ENCODE data around the gene TSPAN5. TPM values are rescaled to one million over a fixed set of nuclear protein-coding genes. Genes with fewer than 3 reads are reported as not detected.
"Not testable (repeated sequence)": the region's sequence is repeated elsewhere in the genome, so short reads cannot be mapped to it uniquely, and the experiment has no call there.

The TSPAN5 gene
- total and polyA plus RNA-seq, 9 donors = 12.7 to 23.4 (median 14.7) TPM

DNA sequence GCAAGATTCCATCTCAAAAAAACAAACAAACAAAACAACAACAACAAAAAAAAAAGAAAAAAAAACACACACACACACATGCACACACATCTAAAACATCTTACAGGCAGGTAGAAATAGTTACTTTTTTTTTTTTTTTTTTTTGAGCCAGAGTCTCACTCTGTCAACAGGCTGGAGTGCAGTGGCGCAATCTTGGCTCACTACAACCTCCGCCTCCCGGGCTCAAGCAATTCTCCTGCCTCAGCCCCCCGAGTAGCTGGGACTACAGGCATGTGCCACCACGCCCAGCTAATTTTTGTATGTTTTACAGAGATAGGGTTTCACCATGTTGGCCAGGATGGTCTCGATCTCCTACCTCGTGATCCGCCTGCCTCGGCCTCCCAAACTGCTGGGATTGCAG is 201.0 kb downstream of the TSPAN5 start:
- 80% methylated on average over 2 of the region's 9 CpGs for WGBS (ENCODE audit: insufficient coverage)
- not testable (repeated sequence) for DNase-seq; H3K9me3 ChIP-seq (replicated peaks; ENCODE audit: control insufficient read depth, low read depth, low read length); H3K36me3 ChIP-seq (ENCODE audit: control insufficient read depth, insufficient read depth, low read length); H3K4me1 ChIP-seq (ENCODE audit: control insufficient read depth, insufficient read depth, low read length); H3K27ac ChIP-seq (ENCODE audit: low read length); H3K27me3 ChIP-seq (ENCODE audit: control insufficient read depth, insufficient read depth, low read length); H3K4me3 ChIP-seq (ENCODE audit: low read length)

DNA sequence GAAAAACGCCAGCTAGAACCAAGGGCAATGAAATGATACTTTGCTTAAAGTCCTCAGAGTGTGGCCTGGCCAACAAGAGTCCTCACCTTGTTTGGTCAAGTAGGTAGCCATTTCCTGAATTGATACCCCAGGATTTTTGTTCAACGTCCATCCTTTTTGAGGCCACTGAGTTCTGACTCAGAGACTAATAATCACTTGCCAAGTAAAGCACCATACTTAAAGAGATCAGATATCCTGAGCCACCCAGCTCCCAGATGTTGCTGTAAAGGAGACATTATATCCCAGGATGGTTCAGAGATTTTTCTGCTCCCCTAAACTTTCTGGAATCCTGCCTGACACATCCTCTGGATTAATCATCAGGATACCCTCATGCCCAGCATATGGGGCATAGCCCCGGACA is 206.3 kb downstream of the TSPAN5 start:
- H3K27me3 ChIP-seq (ENCODE audit: control insufficient read depth, insufficient read depth, low read length) = no peaks in the 10 kb centered on the region
- H3K27ac ChIP-seq (ENCODE audit: low read length) = no peak overlapping the region
- 90% methylated on average over 1 of the region's 3 CpGs for WGBS (ENCODE audit: insufficient coverage)
- H3K36me3 ChIP-seq (ENCODE audit: control insufficient read depth, insufficient read depth, low read length) = no peaks in the 10 kb centered on the region
- H3K4me1 ChIP-seq (ENCODE audit: control insufficient read depth, insufficient read depth, low read length) = peaks cover 14% of the 10 kb centered on the region
- DNase-seq = no peak
- no peak overlapping the region for H3K4me3 ChIP-seq (ENCODE audit: low read length)
- H3K9me3 ChIP-seq (replicated peaks; ENCODE audit: control insufficient read depth, low read depth, low read length) = peaks cover 4% of the 10 kb centered on the region

DNA sequence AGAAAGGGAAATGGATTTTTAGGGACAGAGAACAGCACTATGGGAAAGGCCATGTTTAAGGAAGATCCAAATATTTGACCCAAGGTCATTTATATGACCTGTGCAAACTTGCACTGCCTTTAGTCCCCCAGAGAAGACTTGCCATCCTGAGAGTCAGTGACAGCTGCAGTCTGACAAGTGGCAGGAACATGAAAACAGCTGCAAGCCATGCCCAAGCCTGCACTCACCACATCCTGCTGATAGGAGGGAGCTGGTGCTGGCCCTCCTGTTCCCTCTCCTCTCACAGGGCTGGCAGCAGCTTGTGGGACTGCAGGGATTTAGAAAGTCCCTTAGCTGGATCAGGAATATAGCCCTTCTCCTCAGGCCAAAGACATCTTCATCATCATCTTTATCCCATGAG is 209.5 kb downstream of the TSPAN5 start:
- Histone ChIP-seq H3K36me3 (ENCODE audit: control insufficient read depth, insufficient read depth, low read length) (no peaks in the 10 kb centered on the region), H3K27me3 (ENCODE audit: control insufficient read depth, insufficient read depth, low read length) (no peaks in the 10 kb centered on the region), H3K4me3 (ENCODE audit: low read length) (no peak overlapping the region), H3K9me3 (replicated peaks; ENCODE audit: control insufficient read depth, low read depth, low read length) (peaks cover 4% of the 10 kb centered on the region), H3K27ac (ENCODE audit: low read length) (peak overlapping the region; percentile 45), H3K4me1 (ENCODE audit: control insufficient read depth, insufficient read depth, low read length) (peaks cover 14% of the 10 kb centered on the region)
- peak; percentile 83 for DNase-seq

DNA sequence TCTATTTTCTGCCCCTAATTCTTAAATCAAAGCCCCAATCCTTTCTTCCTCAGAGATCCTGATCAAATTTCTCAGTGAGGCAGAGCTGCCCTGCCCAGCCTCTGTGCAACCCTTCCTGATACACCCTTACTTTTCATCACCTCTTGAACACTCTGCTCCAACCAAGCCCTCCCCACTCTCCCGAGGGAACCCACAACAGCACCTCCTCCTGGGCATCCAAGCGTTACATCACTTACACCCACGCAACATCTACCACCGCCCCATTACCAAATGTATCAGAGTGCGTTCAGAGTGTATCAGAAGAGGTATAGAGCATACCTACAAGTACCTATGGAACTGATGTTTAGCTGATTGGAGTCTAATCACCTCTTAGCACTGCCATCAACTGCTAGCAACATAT is 210.8 kb downstream of the TSPAN5 start:
- no peak for DNase-seq
- peaks cover 4% of the 10 kb centered on the region for H3K36me3 ChIP-seq (ENCODE audit: control insufficient read depth, insufficient read depth, low read length)
- no CpG with 5 or more reads among the region's 5 CpGs for WGBS (ENCODE audit: insufficient coverage)
- H3K27me3 ChIP-seq (ENCODE audit: control insufficient read depth, insufficient read depth, low read length) = no peaks in the 10 kb centered on the region
- H3K27ac ChIP-seq (ENCODE audit: low read length) = no peak overlapping the region
- H3K4me3 ChIP-seq (ENCODE audit: low read length) = no peak overlapping the region
- peaks cover 14% of the 10 kb centered on the region for H3K4me1 ChIP-seq (ENCODE audit: control insufficient read depth, insufficient read depth, low read length)
- peaks cover 4% of the 10 kb centered on the region for H3K9me3 ChIP-seq (replicated peaks; ENCODE audit: control insufficient read depth, low read depth, low read length)

DNA sequence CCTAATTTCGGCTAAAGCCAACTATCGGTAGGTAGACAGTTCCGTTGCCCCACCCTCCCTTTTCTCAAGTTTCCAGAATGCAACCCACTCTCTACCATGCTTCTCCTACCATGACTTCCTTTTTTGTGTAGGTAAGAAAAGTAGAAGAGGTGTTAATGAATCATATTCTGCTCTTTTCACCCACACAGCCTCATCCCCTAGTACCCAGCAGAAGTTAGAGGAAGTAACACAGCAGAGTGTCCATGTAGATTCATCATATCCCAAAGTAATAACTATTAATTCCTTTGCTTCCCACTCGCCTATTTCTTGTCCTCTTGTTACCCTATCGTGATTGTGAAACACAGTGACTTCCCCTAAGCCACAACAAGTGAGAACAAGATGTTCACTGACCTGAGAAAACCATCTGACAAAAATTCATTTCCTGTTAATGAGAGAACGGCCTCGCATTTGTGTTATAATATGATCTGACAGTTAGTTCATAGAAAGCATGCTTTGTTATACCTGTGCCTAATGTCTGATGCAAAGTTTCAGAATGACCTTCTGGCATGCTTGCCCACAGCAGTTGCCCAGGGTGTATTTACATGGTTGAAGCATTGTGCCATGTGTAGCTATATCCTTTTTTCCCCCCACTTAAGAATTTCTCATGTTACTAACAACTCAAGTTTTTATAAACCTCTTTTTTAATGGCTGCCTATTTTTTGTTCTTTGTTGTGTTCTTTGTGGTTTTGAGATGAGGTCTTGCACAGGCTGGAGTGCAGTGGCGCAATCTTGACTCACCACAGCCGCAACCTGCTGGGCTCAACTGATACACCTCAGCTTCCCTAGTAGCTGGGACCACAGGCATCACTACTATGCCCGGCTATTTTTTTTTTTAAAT is 211.7 kb downstream of the TSPAN5 start:
- no peak for DNase-seq
- no peak overlapping the region for H3K4me3 ChIP-seq (ENCODE audit: low read length)

DNA sequence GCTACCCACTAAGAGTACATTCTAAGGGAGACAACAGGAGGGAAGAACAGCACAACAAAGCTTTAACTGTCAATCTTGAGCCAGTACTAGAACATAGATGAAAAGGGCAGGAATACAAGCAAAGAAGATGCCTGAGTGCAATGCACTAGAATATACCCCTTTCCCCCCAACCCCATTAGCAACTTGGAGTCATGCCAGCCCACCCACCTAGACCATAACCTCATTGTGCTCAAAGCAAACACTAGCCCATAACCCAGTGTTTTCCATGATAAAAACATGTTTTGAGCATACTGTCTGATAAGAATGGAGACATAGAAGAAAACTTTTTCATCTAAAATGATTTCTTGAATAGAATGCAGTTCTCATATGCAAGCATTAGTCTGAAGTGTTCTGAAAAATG is 214.0 kb downstream of the TSPAN5 start:
- peaks cover 7% of the 10 kb centered on the region for H3K36me3 ChIP-seq (ENCODE audit: control insufficient read depth, insufficient read depth, low read length)
- no peaks in the 10 kb centered on the region for H3K9me3 ChIP-seq (replicated peaks; ENCODE audit: control insufficient read depth, low read depth, low read length)
- DNase-seq = no peak
- H3K27ac ChIP-seq (ENCODE audit: low read length) = no peak overlapping the region
- H3K4me1 ChIP-seq (ENCODE audit: control insufficient read depth, insufficient read depth, low read length) = peaks cover 7% of the 10 kb centered on the region
- H3K4me3 ChIP-seq (ENCODE audit: low read length) = no peak overlapping the region
- no peaks in the 10 kb centered on the region for H3K27me3 ChIP-seq (ENCODE audit: control insufficient read depth, insufficient read depth, low read length)

More for the DNA sequence above, 211.7 kb downstream of the TSPAN5 start:
- no peaks in the 10 kb centered on the region for H3K9me3 ChIP-seq (replicated peaks; ENCODE audit: control insufficient read depth, low read depth, low read length)
- H3K36me3 ChIP-seq (ENCODE audit: control insufficient read depth, insufficient read depth, low read length) = peaks cover 7% of the 10 kb centered on the region
- H3K4me1 ChIP-seq (ENCODE audit: control insufficient read depth, insufficient read depth, low read length) = peaks cover 14% of the 10 kb centered on the region
- H3K27ac ChIP-seq (ENCODE audit: low read length) = no peak overlapping the region
- 78% methylated on average over 4 of the region's 10 CpGs for WGBS (ENCODE audit: insufficient coverage)
- no peaks in the 10 kb centered on the region for H3K27me3 ChIP-seq (ENCODE audit: control insufficient read depth, insufficient read depth, low read length)

DNA sequence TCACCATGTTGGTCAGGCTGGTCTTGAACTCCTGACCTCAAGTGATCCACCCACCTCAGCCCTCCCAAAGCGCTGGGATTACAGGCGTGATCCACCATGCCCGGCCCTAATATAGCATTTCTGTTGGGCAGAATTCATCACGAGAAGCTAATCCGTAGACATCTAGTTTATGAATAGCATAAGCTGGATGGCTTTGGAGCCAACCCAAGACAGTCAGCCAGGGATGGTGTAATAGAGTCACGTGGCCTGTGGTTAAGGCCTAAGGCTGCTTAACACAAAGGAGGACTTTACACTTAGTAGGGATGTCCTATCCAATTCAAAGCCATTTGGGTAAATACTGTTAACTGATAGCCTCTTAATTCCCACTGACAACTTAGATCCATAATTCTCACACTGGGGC is 223.6 kb downstream of the TSPAN5 start:
- peaks cover 10% of the 10 kb centered on the region for H3K36me3 ChIP-seq (ENCODE audit: control insufficient read depth, insufficient read depth, low read length)
- no peaks in the 10 kb centered on the region for H3K4me1 ChIP-seq (ENCODE audit: control insufficient read depth, insufficient read depth, low read length)
- 90% methylated on average over 5 of the region's 6 CpGs for WGBS (ENCODE audit: insufficient coverage)
- no peak for DNase-seq
- H3K27ac ChIP-seq (ENCODE audit: low read length) = no peak overlapping the region
- H3K27me3 ChIP-seq (ENCODE audit: control insufficient read depth, insufficient read depth, low read length) = no peaks in the 10 kb centered on the region
- H3K4me3 ChIP-seq (ENCODE audit: low read length) = no peak overlapping the region
- no peaks in the 10 kb centered on the region for H3K9me3 ChIP-seq (replicated peaks; ENCODE audit: control insufficient read depth, low read depth, low read length)

DNA sequence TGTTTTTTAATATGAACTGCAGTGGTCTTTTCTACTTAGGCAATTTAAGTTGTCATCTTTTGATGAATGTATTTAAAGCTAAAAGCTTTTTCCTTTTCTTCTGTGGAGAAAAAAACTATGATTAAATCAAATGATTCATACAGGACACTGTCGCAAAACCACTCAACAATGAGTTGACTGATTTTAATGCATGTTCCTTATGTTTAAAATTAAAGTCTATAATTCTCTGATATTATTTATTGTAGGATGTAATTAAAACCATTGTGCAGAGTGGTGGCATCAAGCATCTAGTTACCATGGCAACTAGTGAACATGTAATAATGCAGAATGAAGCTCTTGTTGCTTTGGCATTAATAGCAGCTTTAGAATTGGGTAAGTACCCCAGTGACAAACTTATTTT is 224.7 kb downstream of the TSPAN5 start:
- no peak overlapping the region for H3K4me3 ChIP-seq (ENCODE audit: low read length)
- H3K4me1 ChIP-seq (ENCODE audit: control insufficient read depth, insufficient read depth, low read length) = no peaks in the 10 kb centered on the region
- no peak for DNase-seq
- no peaks in the 10 kb centered on the region for H3K9me3 ChIP-seq (replicated peaks; ENCODE audit: control insufficient read depth, low read depth, low read length)
- H3K27me3 ChIP-seq (ENCODE audit: control insufficient read depth, insufficient read depth, low read length) = no peaks in the 10 kb centered on the region
- no peak overlapping the region for H3K27ac ChIP-seq (ENCODE audit: low read length)
- no CpG with 5 or more reads among the region's 1 CpG for WGBS (ENCODE audit: insufficient coverage)
- H3K36me3 ChIP-seq (ENCODE audit: control insufficient read depth, insufficient read depth, low read length) = peaks cover 10% of the 10 kb centered on the region

DNA sequence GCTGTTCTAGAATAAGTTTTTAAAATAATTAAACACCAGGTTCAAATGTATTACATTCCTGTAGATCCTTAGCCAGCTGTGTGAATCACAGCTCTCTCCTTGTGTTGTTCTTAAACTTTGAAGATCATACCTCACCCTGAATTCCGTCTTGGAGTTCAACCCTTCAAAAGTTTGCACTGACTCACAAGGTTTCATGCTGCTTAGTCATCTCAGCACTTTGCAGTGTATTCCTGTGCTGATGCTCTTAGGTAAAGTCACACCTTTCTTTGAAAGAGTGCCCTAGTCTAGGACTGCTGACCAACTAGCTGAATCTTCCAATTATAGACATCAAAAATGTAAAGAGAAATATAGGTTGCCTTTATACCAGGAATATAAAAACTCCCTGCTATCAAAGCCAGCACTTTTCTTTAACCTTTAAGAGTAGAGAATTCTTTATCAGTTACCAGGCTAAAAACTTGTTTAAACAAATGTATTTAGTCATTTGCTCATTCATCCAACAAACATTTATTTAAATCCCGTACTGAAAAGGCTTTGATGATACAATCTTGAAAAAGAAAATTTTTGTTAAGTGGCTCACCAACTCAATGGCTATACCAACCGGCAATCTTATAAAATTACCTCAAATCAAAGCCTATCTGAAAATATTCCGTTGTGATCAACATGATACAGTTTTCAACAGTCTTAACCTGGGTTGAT is 227.6 kb downstream of the TSPAN5 start:
- Histone ChIP-seq H3K4me1 (ENCODE audit: control insufficient read depth, insufficient read depth, low read length) (no peaks in the 10 kb centered on the region), H3K9me3 (replicated peaks; ENCODE audit: control insufficient read depth, low read depth, low read length) (no peaks in the 10 kb centered on the region), H3K4me3 (ENCODE audit: low read length) (no peak overlapping the region), H3K27ac (ENCODE audit: low read length) (no peak overlapping the region), H3K27me3 (ENCODE audit: control insufficient read depth, insufficient read depth, low read length) (no peaks in the 10 kb centered on the region), H3K36me3 (ENCODE audit: control insufficient read depth, insufficient read depth, low read length) (peaks cover 10% of the 10 kb centered on the region)
- no peak for DNase-seq
- WGBS (ENCODE audit: insufficient coverage) = 83% methylated on average over 1 of the region's 4 CpGs

DNA sequence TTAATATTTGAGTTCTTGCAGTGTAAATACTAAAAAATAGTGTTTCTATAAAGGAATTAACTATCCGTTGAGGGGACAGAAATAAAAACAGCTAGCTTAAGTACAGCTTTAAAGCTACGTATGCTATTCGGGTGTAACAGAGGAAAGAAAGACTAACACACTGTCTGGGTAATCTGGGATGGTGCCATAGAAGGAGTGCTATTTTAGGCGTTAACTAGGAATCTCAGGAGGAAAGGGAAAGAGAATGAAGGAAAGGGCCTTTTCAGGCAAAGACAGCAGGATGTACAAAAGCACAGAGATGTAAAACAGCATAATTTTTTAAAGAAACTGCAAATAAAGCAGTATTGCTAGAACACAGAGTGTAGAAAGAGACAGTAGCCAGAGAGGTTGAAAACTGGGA is 235.4 kb downstream of the TSPAN5 start:
- Histone ChIP-seq H3K27me3 (ENCODE audit: control insufficient read depth, insufficient read depth, low read length) (no peaks in the 10 kb centered on the region), H3K36me3 (ENCODE audit: control insufficient read depth, insufficient read depth, low read length) (peaks cover 14% of the 10 kb centered on the region), H3K27ac (ENCODE audit: low read length) (no peak overlapping the region), H3K9me3 (replicated peaks; ENCODE audit: control insufficient read depth, low read depth, low read length) (peaks cover 2% of the 10 kb centered on the region), H3K4me3 (ENCODE audit: low read length) (no peak overlapping the region), H3K4me1 (ENCODE audit: control insufficient read depth, insufficient read depth, low read length) (no peaks in the 10 kb centered on the region)
- peak; percentile 52 for DNase-seq
- WGBS (ENCODE audit: insufficient coverage) = 67% methylated on average over 3 of the region's 4 CpGs
